NCI-H2171 treated with DMSO at 0.1 percent for 48 hours (cell line): ENCODE data around the gene OR2J1.
A peak's percentile ranks its signal among the peaks of the same experiment; 100 is the strongest.
"Not testable (repeated sequence)": the region's sequence is repeated elsewhere in the genome, so short reads cannot be mapped to it uniquely, and the experiment has no call there.

Experiments used
- DNase-seq: peaks from one replicate; lab custom pipeline; 2025; lab: John Stamatoyannopoulos, UW

OR2J1 gene

DNA sequence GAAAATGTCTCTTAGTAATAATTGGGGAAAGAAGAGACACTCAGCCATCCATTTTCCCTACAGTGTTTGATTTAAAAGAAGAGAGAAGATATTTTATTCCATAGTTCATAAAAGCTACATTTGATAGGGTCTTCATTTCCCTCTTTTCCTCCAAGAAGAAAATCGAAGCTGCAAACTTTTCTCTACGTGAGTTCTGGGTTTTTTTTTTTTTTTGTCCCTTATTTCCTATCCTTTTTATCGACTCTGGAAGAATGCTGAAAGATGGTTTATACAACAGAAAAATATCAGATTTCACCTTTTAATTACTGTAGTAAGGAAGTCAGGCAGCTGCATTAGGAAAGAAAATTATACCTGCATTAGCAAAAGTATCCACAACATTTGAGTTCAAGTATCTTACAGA lies at the start of gene OR2J1:
OR2J1 (plus strand) TSS at position 301 of the 400 bp plus-strand sequence. CDS start 1,453 bp downstream, outside the sequence.
- no peak for DNase-seq

DNA sequence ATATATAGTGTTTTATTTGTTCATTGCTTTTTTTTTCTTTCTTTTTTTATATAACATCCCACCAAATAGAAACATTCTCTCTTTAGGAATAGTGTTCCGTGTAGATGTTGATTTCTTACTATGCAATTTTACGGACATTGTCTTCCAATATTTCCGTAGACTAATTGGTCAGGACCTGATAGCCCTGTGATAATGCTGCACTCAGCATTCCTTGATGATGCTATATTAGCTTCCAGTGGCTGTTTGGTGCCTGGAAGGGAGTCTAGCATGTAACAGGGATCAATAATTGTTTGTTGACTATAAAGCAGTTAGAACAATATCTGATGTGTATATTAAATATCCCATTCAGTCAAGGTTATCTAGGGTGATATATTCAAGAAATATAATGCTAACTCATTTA lies 47.6 kb upstream of the OR2J1 start:
- no peak for DNase-seq

DNA sequence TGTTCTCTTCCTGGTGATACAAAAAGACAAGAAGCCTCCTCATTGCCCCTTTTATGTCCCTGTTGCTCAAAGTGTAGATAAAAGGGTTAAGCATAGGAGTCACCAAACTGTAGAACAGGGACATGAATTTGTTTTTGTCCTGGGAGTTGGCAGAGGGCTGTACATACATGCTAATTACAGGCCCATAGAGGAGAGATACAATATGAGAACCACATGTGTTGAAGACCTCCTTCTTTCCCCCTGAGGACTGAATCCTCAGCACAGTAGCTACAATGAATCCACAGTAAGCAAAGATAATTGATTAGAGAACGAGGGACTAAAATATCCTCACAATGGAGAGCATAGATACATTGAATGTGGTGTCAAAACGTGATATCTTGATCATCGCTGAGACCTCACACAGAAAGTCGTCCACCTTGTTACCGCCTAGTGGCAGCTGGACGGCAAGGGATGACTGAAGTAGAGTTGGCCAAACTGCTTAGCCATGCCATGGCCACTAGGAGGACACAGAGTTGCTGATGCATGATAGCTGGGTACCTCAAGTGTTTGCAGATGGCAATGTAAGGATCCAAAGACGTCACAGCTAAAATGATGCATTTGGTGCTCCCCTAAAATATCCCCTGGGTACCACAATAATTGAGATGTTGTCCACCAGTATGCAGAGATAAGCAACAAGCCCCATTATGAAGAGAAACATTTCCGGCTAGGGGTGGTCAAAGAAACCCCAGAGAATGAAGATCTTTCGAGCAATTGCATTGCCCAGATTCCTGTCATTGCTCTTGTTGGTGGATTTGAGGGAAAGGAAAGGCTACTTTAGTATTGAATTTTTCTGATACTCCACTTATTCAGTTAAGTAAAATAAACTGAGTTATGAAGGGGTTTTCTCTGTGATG lies 27.2 kb upstream of the OR2J1 start:
- peak; percentile 5 for DNase-seq

DNA sequence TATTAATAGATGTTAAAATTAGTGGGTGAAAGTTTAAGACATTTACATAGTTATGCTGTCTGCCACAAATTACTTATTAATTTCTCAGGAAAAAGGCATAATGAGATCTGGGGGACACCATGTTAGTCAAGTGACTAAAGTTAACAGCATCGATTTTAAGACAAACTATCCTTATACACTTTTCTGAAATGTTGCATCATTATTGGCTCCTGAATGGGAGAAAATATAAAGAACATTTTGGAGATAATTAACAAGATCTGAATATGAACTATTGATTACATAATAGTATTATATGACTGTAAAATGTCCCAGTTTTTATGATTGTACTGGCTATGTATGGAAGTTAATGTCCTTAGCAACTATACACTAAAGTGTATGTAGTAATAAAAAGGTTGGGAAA lies 20.1 kb upstream of the OR2J1 start:
- DNase-seq = no peak

DNA sequence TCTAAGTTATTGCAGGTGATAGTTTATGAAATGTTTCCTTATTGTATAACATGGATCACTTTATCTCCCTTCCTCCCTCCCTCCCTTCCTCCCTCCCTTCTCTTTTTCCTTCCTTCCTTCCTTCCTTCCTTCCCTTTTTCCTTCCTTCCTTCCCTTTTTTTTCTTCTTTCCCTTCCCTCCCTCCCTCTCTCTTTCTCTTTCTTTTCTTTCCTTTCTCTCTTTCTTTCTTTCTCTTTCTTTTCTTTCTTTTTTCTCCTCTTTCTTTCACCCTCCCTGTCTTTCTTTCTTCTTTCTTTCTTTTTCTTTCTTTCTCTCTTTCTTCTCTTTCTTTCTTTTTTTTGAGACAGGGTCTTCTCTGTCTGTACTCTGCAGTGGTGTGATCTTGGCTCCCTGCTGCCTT lies 18.0 kb upstream of the OR2J1 start:
- DNase-seq = no peak

DNA sequence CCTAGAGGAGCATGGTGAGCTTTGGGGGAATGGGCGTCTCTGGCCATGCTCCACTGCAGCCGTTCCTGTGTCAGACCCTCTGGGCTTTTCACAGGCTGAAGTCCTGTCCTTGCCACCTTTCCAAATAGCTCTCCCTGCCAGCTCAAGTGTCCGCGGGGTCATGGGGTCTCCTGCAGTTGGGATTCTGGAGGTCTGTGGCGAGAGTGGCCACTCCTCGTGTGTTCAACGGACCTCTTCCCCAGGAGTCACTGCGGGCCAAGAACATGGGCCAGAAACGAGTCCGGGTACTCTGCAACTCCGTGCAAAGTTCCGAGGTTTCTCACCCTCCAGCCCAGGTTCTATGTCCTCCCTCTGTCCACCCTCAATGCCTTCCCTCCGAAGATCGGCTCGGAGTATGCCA lies 16.8 kb upstream of the OR2J1 start:
- no peak for DNase-seq

DNA sequence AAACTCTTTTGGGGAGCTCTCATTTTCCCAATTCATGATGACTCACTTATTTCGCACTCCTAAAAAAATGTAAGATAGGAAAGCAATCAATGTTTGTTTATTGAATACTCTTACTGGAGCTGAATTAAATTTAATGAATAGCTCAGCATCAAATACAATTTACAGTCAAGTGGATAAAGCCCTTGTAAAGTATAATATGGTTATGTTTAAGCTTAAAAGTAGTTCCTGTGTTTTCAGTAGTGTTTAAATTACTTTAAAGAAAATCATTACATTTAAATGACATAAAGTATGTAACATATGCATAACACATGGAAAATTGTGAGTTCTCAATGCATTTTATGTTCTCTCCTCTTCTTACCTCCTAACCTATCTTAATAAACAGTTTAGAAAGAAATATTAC lies 12.1 kb upstream of the OR2J1 start, which contains the start of gene OR2B3:
OR2B3 (minus strand) TSS at position 101 of the 400 bp plus-strand sequence; CDS start at position 36, 65 bp downstream.
- no peak for DNase-seq

DNA sequence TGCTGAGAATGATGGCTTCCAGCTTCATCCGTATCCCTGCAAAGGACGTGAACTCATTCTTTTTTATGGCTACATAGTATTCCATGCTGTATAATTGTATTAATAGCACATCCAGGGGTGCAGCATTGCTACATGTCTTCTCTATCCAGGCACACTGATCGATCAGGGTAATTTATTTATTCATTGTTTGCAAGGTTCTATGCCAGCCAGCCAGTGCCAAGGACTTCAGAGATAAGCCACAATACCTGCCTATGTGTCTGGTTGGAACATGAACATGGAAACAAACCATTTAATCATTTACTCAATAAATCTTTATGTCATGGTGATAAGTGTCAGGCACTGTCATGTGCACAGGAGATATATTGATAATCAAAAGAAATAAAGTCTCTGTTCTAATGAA lies 6.3 kb upstream of the OR2J1 start:
- DNase-seq = no peak

DNA sequence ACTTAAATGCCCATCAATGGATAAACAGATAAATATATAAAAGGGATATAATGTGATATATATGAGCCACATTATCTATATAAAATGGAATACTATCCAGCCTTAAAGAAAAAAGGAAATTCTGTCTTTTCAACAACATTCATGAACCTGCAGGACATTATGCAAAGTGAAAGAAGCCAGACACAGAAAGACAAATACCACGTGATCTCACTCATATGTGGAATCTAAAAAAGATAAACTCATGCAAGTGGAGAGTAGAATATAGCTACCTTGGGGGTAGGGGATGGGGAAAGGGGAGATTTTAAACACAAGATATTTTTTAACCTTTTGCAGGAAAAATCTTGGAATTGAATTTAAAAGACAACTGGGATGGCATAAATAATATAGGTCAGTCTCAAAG lies 1.5 kb upstream of the OR2J1 start:
- DNase-seq = no peak

DNA sequence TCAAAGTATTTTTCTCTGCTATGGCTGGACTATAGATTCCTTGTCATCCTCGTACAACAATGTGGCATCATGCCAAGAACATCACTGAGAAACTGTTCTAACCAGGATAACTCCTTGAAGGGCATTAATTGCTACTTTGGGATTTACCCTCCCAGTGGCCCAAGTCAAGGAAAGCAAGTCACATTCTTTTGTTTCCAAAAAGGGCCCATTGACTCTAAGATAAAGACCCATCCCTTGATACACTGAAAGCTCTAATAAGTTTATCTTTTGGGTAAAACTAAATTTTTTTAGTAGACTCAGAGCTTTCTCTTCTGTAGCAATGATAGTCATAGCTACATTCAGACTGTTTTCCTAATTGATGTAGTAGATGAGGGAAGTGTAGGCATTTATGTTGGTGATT lies 8.5 kb downstream of the OR2J1 start, which contains the start of gene OR2J3:
OR2J3 (plus strand) TSS at position 301 of the 400 bp plus-strand sequence. CDS start 3,833 bp downstream, outside the sequence.
- DNase-seq = no peak

DNA sequence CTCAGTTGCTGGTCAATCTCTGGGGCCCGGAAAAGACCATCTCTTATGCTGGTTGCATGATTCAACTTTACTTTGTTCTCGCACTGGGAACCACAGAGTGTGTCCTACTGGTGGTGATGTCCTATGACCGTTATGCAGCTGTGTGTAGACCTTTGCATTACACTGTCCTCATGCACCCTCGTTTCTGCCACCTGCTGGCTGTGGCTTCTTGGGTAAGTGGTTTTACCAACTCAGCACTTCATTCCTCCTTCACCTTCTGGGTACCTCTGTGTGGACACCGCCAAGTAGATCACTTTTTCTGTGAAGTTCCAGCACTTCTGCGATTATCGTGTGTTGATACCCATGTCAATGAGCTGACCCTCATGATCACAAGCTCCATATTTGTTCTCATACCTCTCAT lies 12.8 kb downstream of the OR2J1 start:
- no peak for DNase-seq

DNA sequence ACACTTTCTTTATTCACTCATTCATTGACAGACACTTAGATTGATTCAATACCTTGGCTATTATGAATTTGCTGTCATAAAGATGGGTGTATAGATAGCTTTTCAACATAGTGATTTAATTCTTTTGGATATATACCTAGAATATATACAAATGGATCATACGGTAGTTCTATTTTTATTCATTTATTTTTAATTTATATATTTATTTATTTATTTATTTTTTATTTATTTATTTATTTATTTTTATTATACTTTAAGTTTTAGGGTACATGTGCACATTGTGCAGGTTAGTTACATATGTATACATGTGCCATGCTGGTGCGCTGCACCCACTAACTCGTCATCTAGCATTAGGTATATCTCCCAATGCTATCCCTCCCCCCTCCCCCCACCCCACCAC lies 15.7 kb downstream of the OR2J1 start:
- not testable (repeated sequence) for DNase-seq

DNA sequence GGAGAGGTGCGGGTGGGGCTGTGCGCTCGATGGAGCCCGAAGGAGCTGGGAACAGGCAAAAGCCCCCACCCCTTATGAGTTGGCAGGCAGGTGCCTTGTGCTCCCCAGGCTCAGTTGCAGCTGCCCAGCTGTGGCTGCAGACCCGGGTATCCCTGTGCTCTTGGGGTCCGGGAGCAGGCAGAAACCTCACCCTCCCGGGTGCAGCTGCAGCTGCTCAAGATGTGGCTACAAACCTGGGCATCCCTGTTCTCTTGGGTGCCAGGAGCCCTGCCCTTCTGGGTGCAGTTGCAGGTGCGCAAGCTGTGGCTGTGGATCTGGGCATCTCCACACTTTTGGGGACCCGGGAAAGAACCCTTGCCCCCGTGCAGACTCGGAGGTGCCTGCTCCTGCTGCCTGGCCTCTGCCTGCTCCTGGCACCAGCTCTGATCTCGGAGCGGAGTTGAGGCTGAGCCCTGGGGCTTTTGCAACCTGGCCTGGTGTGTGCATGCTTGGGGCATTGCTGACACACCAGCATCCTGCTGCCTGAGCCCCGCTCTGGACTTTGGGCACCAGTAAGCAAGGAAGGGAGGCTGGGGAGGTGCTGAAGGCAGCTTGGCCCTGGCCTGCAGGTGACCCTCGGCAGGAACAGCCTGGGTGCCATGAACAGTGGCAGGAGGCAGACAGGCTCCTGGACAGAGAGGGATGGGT lies 30.2 kb downstream of the OR2J1 start:
- DNase-seq = no peak

DNA sequence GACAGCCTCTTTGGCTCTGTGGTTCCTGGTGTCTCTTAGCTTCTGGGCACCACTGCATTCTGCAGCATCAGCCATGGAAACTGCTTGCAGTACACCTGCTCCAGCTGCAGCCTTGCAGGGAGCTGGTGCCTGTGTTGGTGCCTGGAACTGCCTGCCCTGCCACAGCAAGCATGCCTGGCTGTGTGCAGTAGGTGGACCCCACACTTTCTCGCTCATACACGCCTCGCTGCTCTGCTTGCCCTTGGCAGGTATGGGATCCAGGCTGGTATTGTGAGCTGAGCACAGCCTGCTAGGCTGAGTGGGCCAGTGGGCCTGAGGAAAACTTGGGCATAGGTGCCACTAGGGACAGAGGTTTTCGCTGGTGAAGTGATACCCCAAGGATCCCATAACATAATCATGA lies 31.4 kb downstream of the OR2J1 start:
- DNase-seq = no peak

DNA sequence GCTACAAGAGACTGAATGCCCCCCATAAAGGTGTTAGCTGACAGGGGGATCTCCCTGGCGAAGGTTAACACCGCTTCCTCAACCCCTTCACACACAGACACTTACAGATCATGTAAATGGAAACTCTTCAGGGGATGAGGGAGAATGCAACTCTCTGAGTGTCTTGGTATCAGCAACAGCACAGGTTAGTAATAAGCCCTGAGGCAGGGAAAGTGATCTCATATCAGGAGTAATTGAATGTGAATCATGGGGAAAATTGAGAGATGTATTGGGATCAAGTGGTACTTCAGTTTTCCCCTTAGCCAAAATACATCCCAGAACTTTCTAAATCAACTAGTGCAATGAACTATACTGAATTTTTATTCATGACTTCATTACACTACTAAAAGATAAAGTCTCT lies 32.4 kb downstream of the OR2J1 start:
- no peak for DNase-seq

DNA sequence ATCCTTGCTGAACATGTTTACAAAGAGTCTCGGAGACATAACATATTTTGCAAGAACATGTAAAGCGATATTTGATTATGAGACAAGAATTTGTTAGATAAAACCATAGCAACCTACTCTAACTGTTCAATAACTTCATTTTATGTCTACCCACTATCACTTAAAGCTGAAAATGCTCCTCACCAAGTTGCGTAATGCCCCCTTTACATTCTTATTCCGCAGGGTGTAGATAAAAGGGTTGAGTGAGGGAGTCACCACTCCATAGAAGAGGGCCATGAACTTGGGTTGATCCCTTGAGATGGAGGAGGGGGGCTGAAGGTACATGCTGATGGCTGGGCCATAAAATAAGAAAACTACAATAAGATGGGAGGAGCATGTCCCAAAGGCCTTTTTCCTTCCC lies 38.4 kb downstream of the OR2J1 start:
- DNase-seq = no peak

DNA sequence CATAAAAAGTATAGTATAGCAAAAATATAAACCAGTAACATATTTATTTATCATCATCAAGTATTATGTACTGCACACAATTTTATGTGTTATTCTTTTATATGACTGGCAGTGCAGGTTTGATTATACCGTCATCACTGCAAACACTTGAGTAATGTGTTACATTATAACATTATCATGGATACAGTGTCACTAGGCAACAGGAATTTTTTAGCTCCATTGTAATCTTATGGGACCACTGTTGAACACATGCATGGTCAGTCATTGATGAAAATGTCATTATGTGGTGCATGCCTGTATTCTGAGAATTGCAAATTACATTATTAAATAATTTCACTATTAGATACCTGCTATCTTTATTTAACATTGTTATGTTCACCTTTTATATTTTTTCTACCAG lies 42.3 kb downstream of the OR2J1 start:
- no peak for DNase-seq

DNA sequence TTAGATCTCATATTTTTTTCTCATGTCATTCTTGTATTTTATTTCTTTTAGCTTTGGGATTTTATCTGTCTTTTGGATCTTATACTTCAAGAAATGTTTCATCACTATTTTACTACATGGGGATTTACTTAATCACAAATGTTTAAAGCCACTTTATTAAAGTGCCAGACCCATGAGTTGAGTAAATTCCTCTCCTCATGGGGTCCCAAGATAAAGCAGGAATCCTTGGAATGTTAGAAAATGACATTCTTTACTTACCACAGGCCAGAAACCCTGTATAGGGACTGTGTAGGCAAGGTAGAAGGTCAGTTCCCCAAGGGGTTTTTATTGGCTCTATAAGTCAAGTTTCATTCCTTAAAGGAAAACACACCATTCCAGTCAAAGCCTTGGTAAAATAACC lies 43.0 kb downstream of the OR2J1 start:
- DNase-seq = no peak

DNA sequence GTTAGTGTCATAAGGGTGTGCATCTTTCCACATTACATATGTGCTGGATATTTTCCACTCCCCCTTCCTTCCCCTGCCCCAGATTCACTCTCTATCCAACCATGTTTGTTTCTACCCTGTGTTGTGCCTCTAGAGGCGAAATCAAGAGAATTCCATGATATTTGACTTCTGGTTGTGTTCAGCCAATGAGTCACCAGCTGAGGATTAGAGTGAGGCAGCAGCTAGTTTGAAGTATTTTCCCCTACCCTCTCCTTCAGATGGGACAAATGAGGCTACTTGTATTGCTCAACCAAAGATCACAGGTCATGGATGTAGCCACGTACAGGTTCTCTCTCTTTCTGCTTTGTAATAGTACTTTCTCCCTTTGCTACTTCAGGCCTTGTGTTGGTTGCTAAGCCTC lies 46.9 kb downstream of the OR2J1 start:
- DNase-seq = no peak

DNA sequence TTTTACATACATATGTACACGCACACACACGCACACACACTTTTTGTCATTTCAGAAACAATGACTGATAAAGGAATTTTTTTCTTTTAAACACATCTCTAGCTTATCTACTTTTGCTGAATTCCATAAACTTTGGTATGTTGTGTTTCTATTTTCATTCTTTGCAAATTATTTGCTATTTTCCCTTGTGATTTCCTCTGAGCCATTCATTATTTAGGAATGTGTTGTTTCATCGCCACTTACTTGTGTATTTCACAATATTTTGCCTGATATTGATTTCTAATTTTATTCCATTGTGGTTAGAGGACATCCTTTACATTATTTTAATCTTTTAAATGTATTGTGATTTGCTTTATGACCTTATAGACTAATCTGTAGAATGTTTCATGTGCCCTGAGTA lies 47.8 kb downstream of the OR2J1 start:
- no peak for DNase-seq

DNA sequence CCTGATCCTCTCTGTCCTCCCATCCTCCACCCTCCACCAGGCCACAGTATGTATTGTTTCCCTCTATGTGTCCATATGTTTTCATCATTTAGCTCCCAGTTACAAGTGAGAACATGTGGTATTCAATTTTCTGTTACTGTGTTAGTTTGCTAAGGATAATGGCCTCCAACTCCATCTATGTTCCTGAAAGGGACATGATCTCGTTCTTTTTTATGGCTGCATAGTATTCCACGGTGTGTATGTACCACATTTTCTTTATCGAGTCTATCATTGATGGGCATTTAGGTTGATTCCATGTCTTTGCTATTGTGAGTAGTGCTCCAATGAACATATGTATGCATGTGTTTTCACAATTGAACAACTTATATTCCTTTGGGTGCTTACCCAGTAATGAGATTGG lies 50.2 kb downstream of the OR2J1 start:
- DNase-seq = not testable (repeated sequence)
